Mesendoderm (in vitro differentiated cells): Measurements from ENCODE around the gene C6orf62.

Experiments used
- DNase-seq: peaks from one replicate; pipeline ENCODE4 v3.0.0; 2013
- H2AK5ac ChIP-seq: 2 replicates; pipeline ENCODE4 v1.6.1; 2013; ENCODE audit warnings: low read length, inconsistent platforms
- H2BK120ac ChIP-seq: 2 replicates; pipeline ENCODE4 v1.6.1; 2013; ENCODE audit warnings: low read depth, mild to moderate bottlenecking, low read length, moderate library complexity, mixed read lengths
- H2BK15ac ChIP-seq: replicated peaks from 2 replicates; pipeline ENCODE4 v1.6.1; 2013; ENCODE audit warnings: low read depth, mild to moderate bottlenecking, moderate library complexity
- H2BK5ac ChIP-seq: 2 replicates; pipeline ENCODE4 v1.6.1; 2013; ENCODE audit warnings: low read length, inconsistent platforms
- H3K18ac ChIP-seq: 2 replicates; pipeline ENCODE4 v1.6.1; 2013; ENCODE audit warnings: mild to moderate bottlenecking, low read length, mixed read lengths
- H3K23ac ChIP-seq: one replicate; pipeline ENCODE4 v1.6.1; 2013; ENCODE audit warnings: low read length
- H3K27ac ChIP-seq: 2 replicates; pipeline ENCODE4 v1.5.1; 2013; ENCODE audit warnings: low read depth, mild to moderate bottlenecking, inconsistent platforms, low read length, moderate library complexity
- H3K27me3 ChIP-seq: 2 replicates; pipeline ENCODE4 v1.6.1; 2013; ENCODE audit warnings: low read length, control low read depth, mild to moderate bottlenecking, inconsistent platforms; ENCODE audit not compliant: insufficient read depth, poor library complexity
- H3K36me3 ChIP-seq: 2 replicates; pipeline ENCODE4 v1.6.1; 2013; ENCODE audit warnings: low read length, inconsistent platforms; ENCODE audit not compliant: control insufficient read depth, insufficient read depth
- H3K4ac ChIP-seq: one replicate; pipeline ENCODE4 v1.6.1; 2013; ENCODE audit warnings: low read depth, mild to moderate bottlenecking, low read length, moderate library complexity
- H3K4me1 ChIP-seq: 2 replicates; pipeline ENCODE4 v1.6.1; 2013; ENCODE audit warnings: low read depth, low read length, inconsistent platforms; ENCODE audit not compliant: control insufficient read depth
- H3K4me2 ChIP-seq: 2 replicates; pipeline ENCODE4 v1.6.1; 2013; ENCODE audit warnings: low read length
- H3K4me3 ChIP-seq: 2 replicates; pipeline ENCODE4 v1.5.1; 2013; ENCODE audit warnings: mild to moderate bottlenecking, low read length
- H3K56ac ChIP-seq: one replicate; pipeline ENCODE4 v1.6.1; 2013; ENCODE audit warnings: low read length
- H3K79me1 ChIP-seq: 2 replicates; pipeline ENCODE4 v1.6.1; 2013; ENCODE audit warnings: low read length, inconsistent platforms
- H3K79me2 ChIP-seq: 2 replicates; pipeline ENCODE4 v1.6.1; 2013; ENCODE audit warnings: mild to moderate bottlenecking, low read length; ENCODE audit not compliant: control insufficient read depth, insufficient read depth
- H3K9ac ChIP-seq: 2 replicates; pipeline ENCODE4 v1.6.1; 2013; ENCODE audit warnings: low read length, inconsistent platforms
- H4K5ac ChIP-seq: one replicate; pipeline ENCODE4 v1.6.1; 2013; ENCODE audit warnings: low read length
- H4K8ac ChIP-seq: one replicate; pipeline ENCODE4 v1.6.1; 2013; ENCODE audit warnings: low read depth, mild to moderate bottlenecking, control low read depth, low read length, moderate library complexity
- WGBS: extraction: QIAGEN DNeasy Blood & Tissue Kit; methylation state at CpG from one replicate; pipeline ENCODE4 v1.1.7; 2013; ENCODE audit warnings: low lambda C conversion rate, missing lambda C conversion rate; ENCODE audit not compliant: insufficient coverage; ENCODE audit errors: extremely low coverage; 5-methylcytosine and 5-hydroxymethylcytosine counted together

C6orf62 gene

DNA sequence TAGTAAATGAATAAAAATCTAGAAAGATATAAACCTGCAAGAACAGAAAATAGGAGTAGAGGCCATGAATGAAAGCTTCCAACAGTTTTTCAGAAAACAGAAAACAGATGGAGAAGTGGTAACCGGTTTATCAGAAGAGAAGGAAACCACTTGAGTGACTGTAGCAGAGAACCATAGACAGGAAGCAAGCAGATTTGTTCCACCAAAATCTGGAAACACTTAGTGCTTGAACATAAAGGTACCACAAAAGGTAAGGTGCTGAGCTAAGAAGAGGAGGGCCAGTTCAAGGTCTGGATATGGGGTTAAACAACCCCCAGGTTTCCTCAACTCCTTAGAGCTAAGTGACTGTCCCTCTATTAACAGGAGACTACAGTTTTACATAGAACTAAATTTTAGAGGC lies 63.7 kb downstream of the C6orf62 start:
- Histone ChIP-seq H3K36me3 (peaks cover 1% of the 10 kb centered on the region), H3K4ac (no peak overlapping the region), H2BK120ac (no peak overlapping the region), H3K79me2 (no peaks in the 10 kb centered on the region), H3K4me2 (no peak overlapping the region), H3K9ac (no peak overlapping the region), H3K4me1 (no peaks in the 10 kb centered on the region), H2BK15ac (no peak overlapping the region), H4K8ac (no peak overlapping the region), H2AK5ac (no peak overlapping the region), H3K18ac (no peak overlapping the region), H3K27me3 (no peaks in the 10 kb centered on the region), H4K5ac (no peak overlapping the region), H2BK5ac (no peak overlapping the region), H3K79me1 (peaks cover 5% of the 10 kb centered on the region), H3K23ac (no peak overlapping the region), H3K4me3 (no peak overlapping the region), H3K56ac (no peak overlapping the region), H3K27ac (no peak overlapping the region)
- WGBS, result no CpG with 5 or more reads among the region's 1 CpG
- DNase-seq, result no peak
